Lung (tissue), 12 donors: Measurements from ENCODE around the gene DIP2C. TPM values are rescaled to one million over a fixed set of nuclear protein-coding genes. Genes with fewer than 3 reads are reported as not detected.

Experiments used
- ATAC-seq: fragments of 200-7000 bp; cut with Tn5 transposase; one replicate; pipeline ENCODE4 v1.9.1; 2020; ENCODE audit warnings: moderate number of reproducible peaks; ENCODE audit not compliant: insufficient read depth, low FRiP score
- DNase-seq, 3 donors: peaks; one replicate each; pipeline ENCODE4 v3.0.0-alpha.2; 2013 to 2017
- H3K27ac ChIP-seq, 2 donors: one replicate each; pipeline ENCODE4 v1.5.1; 2013; ENCODE audit warnings: mild to moderate bottlenecking in 2 of 2, moderate library complexity in 2 of 2, control low read depth in 1 of 2, inconsistent platforms in 1 of 2, low read depth in 1 of 2, low read length in 1 of 2
- H3K27me3 ChIP-seq, 3 donors: one replicate each; pipeline ENCODE4 v1.5.1; 2013; ENCODE audit warnings: low read length in 2 of 3; ENCODE audit not compliant: control insufficient read depth in 3 of 3, insufficient read depth in 3 of 3
- H3K36me3 ChIP-seq, 4 donors: one replicate each; pipeline ENCODE4 v1.5.1; 2013; ENCODE audit warnings: low read length in 4 of 4, mild to moderate bottlenecking in 1 of 4, moderate library complexity in 1 of 4; ENCODE audit not compliant: control insufficient read depth in 4 of 4, insufficient read depth in 4 of 4
- H3K4me1 ChIP-seq, 5 donors: one replicate each; pipeline ENCODE4 v1.5.1; 2013; ENCODE audit warnings: low read length in 5 of 5, mild to moderate bottlenecking in 2 of 5, moderate library complexity in 1 of 5; ENCODE audit not compliant: control insufficient read depth in 5 of 5, insufficient read depth in 5 of 5
- H3K4me3 ChIP-seq: one replicate; pipeline ENCODE4 v1.5.1; 2013; ENCODE audit warnings: mild to moderate bottlenecking, control low read depth, moderate library complexity
- H3K9ac ChIP-seq, 2 donors: one replicate each; pipeline ENCODE4 v1.5.1; 2013; ENCODE audit warnings: low read length in 2 of 2, control low read depth in 1 of 2; ENCODE audit not compliant: insufficient read depth in 1 of 2
- H3K9me3 ChIP-seq, 4 donors: one replicate each; pipeline ENCODE4 v1.5.1; 2013; ENCODE audit warnings: low read length in 3 of 4, mild to moderate bottlenecking in 1 of 4, moderate library complexity in 1 of 4; ENCODE audit not compliant: control insufficient read depth in 4 of 4, insufficient read depth in 3 of 4
- WGBS, 2 donors: extraction: QIAGEN DNeasy Blood & Tissue Kit; methylation state at CpG; one replicate each; pipeline ENCODE4 v1.1.7; 2013; 5-methylcytosine and 5-hydroxymethylcytosine counted together
- polyA plus RNA-seq, 2 donors: library from polyadenylated mRNA; stranded (reverse); fragments of 200-250 nt; gene quantifications; one replicate each; pipeline ENCODE4 v1.2.1, GENCODE V29; 2013
- total RNA-seq, 2 donors: library from RNA; depleted of rRNA in 1 of 2; stranded (reverse); fragments of >200 nt in 1 of 2; gene quantifications; one replicate each; pipeline ENCODE4 v1.2.1, GENCODE V29; 2014 to 2021
- TF ChIP-seq, protein P1 (sequence below): IDR thresholded peaks from 2 replicates; pipeline ENCODE4 v1.5.1; 2012; ENCODE audit warnings: mild to moderate bottlenecking; ENCODE audit errors: control extremely low read depth, extremely low read depth
- donor health status: control.
- donor health status: control.
- donor health status: Bipolar disorder and iron deficiency.
- donor health status: healthy.
- donor health status: DM: yes; HTN: yes; CAD: no.

The DIP2C gene
- total and polyA plus RNA-seq, 4 donors = 3.6 to 20.0 (median 9.5) TPM

DNA sequence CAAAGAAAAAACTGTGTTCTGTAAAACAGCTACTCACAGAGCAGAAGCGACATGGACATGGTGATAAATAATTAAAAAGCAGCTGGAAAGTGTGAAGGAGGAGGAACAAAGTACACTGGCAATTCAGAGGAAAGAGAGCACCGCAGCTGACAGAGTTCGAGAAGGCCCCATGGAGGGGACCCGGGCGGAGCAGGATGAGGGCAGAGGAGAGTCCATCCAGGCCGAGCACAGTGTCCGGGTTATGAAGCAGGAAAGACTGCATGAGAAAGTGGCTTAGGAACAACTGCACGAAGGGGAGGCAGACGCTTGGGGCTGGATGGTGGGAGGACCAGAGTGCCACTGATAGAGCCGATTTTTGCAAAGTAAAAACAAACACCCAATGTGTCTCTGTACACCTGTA, 368.7 kb downstream of the DIP2C start:
- ATAC-seq (no peak), DNase-seq (no peak)
- H3K36me3 ChIP-seq = peaks cover 4 to 14% (median 9%) of the 10 kb centered on the region in 4 donors
- H3K27ac ChIP-seq = no peak overlapping the region
- H3K4me3 ChIP-seq = no peak overlapping the region
- no peaks in the 10 kb centered on the region for H3K27me3 ChIP-seq
- H3K9me3 ChIP-seq = no peaks in the 10 kb centered on the region
- TF ChIP-seq, protein P1, sequence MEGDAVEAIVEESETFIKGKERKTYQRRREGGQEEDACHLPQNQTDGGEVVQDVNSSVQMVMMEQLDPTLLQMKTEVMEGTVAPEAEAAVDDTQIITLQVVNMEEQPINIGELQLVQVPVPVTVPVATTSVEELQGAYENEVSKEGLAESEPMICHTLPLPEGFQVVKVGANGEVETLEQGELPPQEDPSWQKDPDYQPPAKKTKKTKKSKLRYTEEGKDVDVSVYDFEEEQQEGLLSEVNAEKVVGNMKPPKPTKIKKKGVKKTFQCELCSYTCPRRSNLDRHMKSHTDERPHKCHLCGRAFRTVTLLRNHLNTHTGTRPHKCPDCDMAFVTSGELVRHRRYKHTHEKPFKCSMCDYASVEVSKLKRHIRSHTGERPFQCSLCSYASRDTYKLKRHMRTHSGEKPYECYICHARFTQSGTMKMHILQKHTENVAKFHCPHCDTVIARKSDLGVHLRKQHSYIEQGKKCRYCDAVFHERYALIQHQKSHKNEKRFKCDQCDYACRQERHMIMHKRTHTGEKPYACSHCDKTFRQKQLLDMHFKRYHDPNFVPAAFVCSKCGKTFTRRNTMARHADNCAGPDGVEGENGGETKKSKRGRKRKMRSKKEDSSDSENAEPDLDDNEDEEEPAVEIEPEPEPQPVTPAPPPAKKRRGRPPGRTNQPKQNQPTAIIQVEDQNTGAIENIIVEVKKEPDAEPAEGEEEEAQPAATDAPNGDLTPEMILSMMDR = no peak
- WGBS, 2 donors = 96 to 98% methylated on average over 10 of the region's 10 CpGs
- H3K9ac ChIP-seq = no peak overlapping the region
- H3K4me1 ChIP-seq = peaks cover 0 to 42% (median 16%) of the 10 kb centered on the region in 5 donors

- DNase-seq (no peak), ATAC-seq (no peak)
- Histone ChIP-seq H3K27ac (peak overlapping the region in 1 of 2 donors; percentile 7), H3K4me3 (no peak overlapping the region), H3K27me3 (no peaks in the 10 kb centered on the region), H3K9ac (peak overlapping the region in 1 of 2 donors; percentile 73), H3K4me1 (peaks cover 0 to 57% (median 16%) of the 10 kb centered on the region in 5 donors), H3K36me3 (peaks cover 3 to 11% (median 4%) of the 10 kb centered on the region in 4 donors), H3K9me3 (peaks cover 0 to 2% (median 0%) of the 10 kb centered on the region in 4 donors)
- TF ChIP-seq, protein P1 = no peak
- WGBS, 2 donors = 91 to 92% methylated on average over 12 of the region's 12 CpGs
Measured at GRCh38 chr10:317926-318325, 371.5 kb downstream of the DIP2C start.

DNA sequence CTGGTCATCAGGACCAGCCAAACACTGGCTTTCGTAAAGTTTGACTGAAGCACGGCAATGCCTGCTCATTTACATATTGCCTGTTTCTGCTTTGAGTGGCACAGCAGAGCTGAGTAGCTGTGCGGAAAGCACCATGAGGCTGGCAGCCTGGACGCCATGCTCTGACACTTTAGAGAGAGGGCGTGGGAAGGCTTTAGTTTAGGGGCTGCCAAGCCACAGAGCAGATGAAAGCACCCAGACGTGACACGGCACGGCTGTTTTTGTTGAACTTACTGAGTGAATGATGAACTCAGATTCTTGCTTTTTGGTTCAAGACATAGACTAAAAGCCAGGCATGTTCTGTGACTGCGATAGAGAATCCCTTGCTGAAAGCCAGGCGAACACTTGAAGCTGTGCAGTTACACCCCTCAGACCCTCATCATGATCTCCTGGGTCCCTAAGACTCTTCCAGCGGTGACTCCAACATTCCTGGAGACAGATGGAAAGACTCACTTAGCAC, 372.1 kb downstream of the DIP2C start:
- ATAC-seq (peak; percentile 36), DNase-seq (peak; percentile 91 to 97 (median 96))
- Histone ChIP-seq H3K9ac (peak overlapping the region in 1 of 2 donors; percentile 73), H3K4me3 (no peak overlapping the region), H3K27me3 (no peaks in the 10 kb centered on the region), H3K4me1 (peaks cover 0 to 57% (median 16%) of the 10 kb centered on the region in 5 donors), H3K9me3 (peaks cover 0 to 2% (median 0%) of the 10 kb centered on the region in 4 donors), H3K27ac (no peak overlapping the region), H3K36me3 (peaks cover 3 to 11% (median 4%) of the 10 kb centered on the region in 4 donors)
- WGBS, 2 donors = 72 to 80% methylated on average over 11 of the region's 11 CpGs
- TF ChIP-seq, protein P1 = no peak

DNA sequence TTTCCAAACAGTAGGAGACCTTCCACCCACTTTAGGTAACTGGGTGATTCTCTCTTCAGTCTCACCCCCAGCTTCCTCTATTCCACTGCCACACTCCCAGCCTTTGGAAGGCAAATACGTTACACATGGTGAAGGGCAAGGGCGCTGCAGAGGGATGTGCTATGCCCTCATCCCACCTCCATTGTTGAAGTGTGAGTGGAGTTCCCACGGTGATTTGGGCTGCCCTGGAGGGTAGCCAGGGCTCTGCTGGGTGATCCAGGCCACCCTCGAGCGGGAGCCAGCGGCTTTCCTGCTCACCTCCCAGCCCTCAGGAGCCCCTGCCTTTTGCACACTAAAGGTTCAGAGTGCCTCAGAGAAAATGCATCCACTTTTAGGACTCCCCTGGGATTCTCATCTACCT, 373.1 kb downstream of the DIP2C start:
- peaks cover 0 to 57% (median 16%) of the 10 kb centered on the region in 5 donors for H3K4me1 ChIP-seq
- ATAC-seq (no peak), DNase-seq (no peak)
- peaks cover 0 to 2% (median 0%) of the 10 kb centered on the region in 4 donors for H3K9me3 ChIP-seq
- no peaks in the 10 kb centered on the region for H3K27me3 ChIP-seq
- no peak overlapping the region for H3K27ac ChIP-seq
- WGBS, 2 donors = 89 to 94% methylated on average over 6 of the region's 6 CpGs
- no peak overlapping the region for H3K4me3 ChIP-seq
- no peak overlapping the region for H3K9ac ChIP-seq
- peaks cover 3 to 11% (median 4%) of the 10 kb centered on the region in 4 donors for H3K36me3 ChIP-seq
- TF ChIP-seq, protein P1 = no peak
